Prostate gland (tissue), 2 donors: ENCODE measurements around the gene TEX54. TPM values are rescaled to one million over a fixed set of nuclear protein-coding genes. Genes with fewer than 3 reads are reported as not detected.
"Not testable (repeated sequence)": the region's sequence is repeated elsewhere in the genome, so short reads cannot be mapped to it uniquely, and the experiment has no call there.

Source experiments
- DNase-seq: peaks from one replicate; pipeline ENCODE4 v3.0.0-alpha.2; 2019; ENCODE audit warnings: low spot score
- H3K27ac ChIP-seq, 2 donors: fragments of 200-600 bp; sonication (generic); 2 replicates each; pipeline ENCODE4 v1.5.1; 2017 to 2019
- H3K27me3 ChIP-seq: fragments of 200-600 bp; sonication (generic); replicated peaks from 2 replicates; pipeline ENCODE4 v1.5.1; 2019; ENCODE audit not compliant: insufficient read depth
- H3K36me3 ChIP-seq, 2 donors: fragments of 200-600 bp; sonication (generic); 1 replicate in 1 of 2; 2 replicates in 1 of 2; pipeline versions ENCODE4 v1.5.1 to v1.8.1; 2017 to 2019
- H3K4me1 ChIP-seq: fragments of 200-600 bp; sonication (generic); replicated peaks from 2 replicates; pipeline ENCODE4 v1.5.1; 2019
- H3K4me3 ChIP-seq, 2 donors: fragments of 200-600 bp; sonication (generic); 2 replicates each; pipeline ENCODE4 v1.5.1; 2017 to 2019
- H3K9me3 ChIP-seq: fragments of 200-600 bp; sonication (generic); 2 replicates; pipeline ENCODE4 v1.5.1; 2017
- CTCF ChIP-seq, 4 experiments: fragments of 200-600 bp in 2 of 4; fragments of 450-650 bp in 2 of 4; sonication (generic) in 2 of 4; IDR thresholded peaks; 1 replicate in 3 of 4; 2 replicates in 1 of 4; pipeline ENCODE4 v1.5.1; 2016 to 2019; ENCODE audit warnings: antibody characterized with exemption in 4 of 4, mild to moderate bottlenecking in 2 of 4, moderate library complexity in 2 of 4
- POLR2A ChIP-seq: fragments of 450-650 bp; IDR thresholded peaks from one replicate; pipeline ENCODE4 v1.6.1; 2016; ENCODE audit warnings: antibody characterized with exemption, mild to moderate bottlenecking
- POLR2AphosphoS5 ChIP-seq: sonication (generic); formaldehyde crosslinking; IDR thresholded peaks from one replicate; pipeline ENCODE4 v1.6.1; 2017; ENCODE audit warnings: antibody characterized with exemption
- WGBS: methylation state at CpG from one replicate; pipeline ENCODE4 v1.1.5; 2018; 5-methylcytosine and 5-hydroxymethylcytosine counted together
- intact Hi-C: fragments of 100-400 bp; cut with DNase I; formaldehyde crosslinking; loops from one replicate; pipeline ENCODE4 v1.14.2; 2022
- total RNA-seq, 2 donors: library from RNA; depleted of rRNA; stranded (reverse); fragments of >200 nt; gene quantifications; one replicate each; pipeline ENCODE4 v1.1.0, GENCODE V29; 2016

The TEX54 gene
- total RNA-seq, 2 donors from 2014 or later: not detected

GRCh38 chr11:62839050-62839945 is 6.7 kb upstream of the TEX54 start, which contains the start of gene WDR74:
Gene WDR74 (minus strand): TSS chr11:62839590. CDS start chr11:62839570, 20 bp downstream.
- Histone ChIP-seq H3K4me3 (peak within 1 kb of the TSS; percentile 60 to 61), H3K9me3 (no peaks in the 10 kb centered on the region), H3K27me3 (no peaks in the 10 kb centered on the region), H3K4me1 (peaks cover 12% of the 10 kb centered on the region), H3K27ac (peak within 1 kb of the TSS; percentile 98 to 99), H3K36me3 (no peaks in the 10 kb centered on the region)
- intact Hi-C loops: no loop called here
- DNase-seq: peak; percentile 93
- peak; percentile 86 for TF ChIP-seq POLR2A
- peak in 1 of 4 experiments; percentile 26 for TF ChIP-seq CTCF (IDR thresholded peaks at IDR 0.05)
- peak; percentile 100 for TF ChIP-seq POLR2AphosphoS5
- 0% methylated on average over 58 of the region's 62 CpGs for WGBS

DNA sequence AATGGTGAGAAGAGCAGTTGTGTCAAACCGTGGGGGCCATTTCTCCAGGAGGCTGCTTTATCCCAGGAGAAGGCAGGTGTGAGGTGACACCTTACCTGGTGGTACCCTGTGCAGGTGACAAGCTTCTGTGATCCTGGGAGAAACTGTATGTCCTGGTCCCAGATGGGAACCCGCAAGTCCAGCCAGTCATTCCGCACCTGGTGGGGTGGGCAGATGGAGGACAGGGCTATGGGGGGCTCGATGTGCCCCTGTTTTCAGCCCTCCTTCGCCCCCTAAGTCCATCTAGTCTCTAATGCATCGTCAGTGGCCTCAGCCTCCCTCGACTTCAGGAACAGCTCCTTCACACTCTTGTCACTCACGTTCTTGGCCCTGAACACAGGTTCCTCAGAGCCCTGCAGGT is 2.7 kb upstream of the TEX54 start:
- Histone ChIP-seq H3K9me3 (no peaks in the 10 kb centered on the region), H3K27me3 (no peaks in the 10 kb centered on the region), H3K36me3 (no peaks in the 10 kb centered on the region), H3K4me3 (no peak overlapping the region), H3K27ac (no peak overlapping the region), H3K4me1 (peaks cover 6% of the 10 kb centered on the region)
- TF ChIP-seq POLR2A (no peak), CTCF (IDR thresholded peaks at IDR 0.05) (no peak), POLR2AphosphoS5 (no peak)
- WGBS: 83% methylated on average over 8 of the region's 8 CpGs
- intact Hi-C loops: no loop called here
- no peak for DNase-seq

GRCh38 chr11:62831520-62832335 is 913 bp downstream of the TEX54 start, which contains the start of gene STX5:
Gene STX5 (minus strand): TSS chr11:62832051. CDS start chr11:62831243, 808 bp downstream.
- intact Hi-C loops: no loop called here
- 0% methylated on average over 61 of the region's 65 CpGs for WGBS
- Histone ChIP-seq H3K36me3 (no peaks in the 10 kb centered on the region), H3K9me3 (no peaks in the 10 kb centered on the region), H3K4me1 (peaks cover 2% of the 10 kb centered on the region), H3K27ac (peak within 1 kb of the TSS; percentile 92 to 93), H3K27me3 (no peaks in the 10 kb centered on the region), H3K4me3 (peak within 1 kb of the TSS; percentile 75 to 92)
- TF ChIP-seq CTCF (IDR thresholded peaks at IDR 0.05) (peak in 1 of 4 experiments; percentile 3), POLR2AphosphoS5 (peak; percentile 96), POLR2A (peak; percentile 86)
- DNase-seq: peak; percentile 100

DNA sequence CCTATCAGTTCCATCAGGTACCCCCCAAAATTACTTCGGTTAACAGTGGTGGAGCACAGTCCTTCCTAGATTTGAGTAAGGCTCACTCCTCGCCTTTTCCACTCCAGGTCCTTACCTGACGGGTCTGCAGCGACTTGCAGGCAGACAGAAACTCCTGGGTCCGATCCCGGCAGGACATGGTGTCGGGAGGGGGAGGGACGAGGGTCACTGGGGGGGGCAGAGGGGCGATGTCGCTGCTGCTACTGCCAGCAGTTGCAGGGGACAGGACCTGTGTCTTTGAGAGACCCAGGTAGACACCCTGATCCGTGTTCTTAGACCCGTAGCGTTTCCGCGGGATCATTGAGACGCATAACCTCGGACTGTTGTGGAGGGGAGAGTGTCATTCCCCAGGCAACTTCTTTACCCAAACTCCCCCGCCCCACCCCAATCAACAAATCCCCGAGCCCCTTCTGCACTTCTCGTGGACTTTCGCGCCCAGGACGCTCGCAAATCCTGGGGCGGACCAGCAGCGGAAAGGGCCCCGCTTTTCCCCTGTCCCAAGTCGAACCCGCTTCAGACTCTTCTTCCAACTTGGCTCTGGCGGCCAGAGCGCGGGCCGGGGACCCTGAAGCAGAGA is 1.6 kb downstream of the TEX54 start:
- no peak for DNase-seq
- Histone ChIP-seq H3K9me3 (no peaks in the 10 kb centered on the region), H3K36me3 (peaks cover 0 to 1% of the 10 kb centered on the region in 2 donors), H3K4me1 (peaks cover 2% of the 10 kb centered on the region), H3K27me3 (no peaks in the 10 kb centered on the region), H3K27ac (peak overlapping the region; percentile 92 to 93), H3K4me3 (peak overlapping the region; percentile 75 to 92)
- under 1% methylated on average over 33 of the region's 33 CpGs for WGBS
- intact Hi-C loops: no loop called here
- TF ChIP-seq CTCF (IDR thresholded peaks at IDR 0.05) (no peak), POLR2AphosphoS5 (no peak), POLR2A (no peak)

- H3K27me3 ChIP-seq, H3K27ac ChIP-seq, H3K4me1 ChIP-seq, intact Hi-C loops, DNase-seq, H3K4me3 ChIP-seq, H3K9me3 ChIP-seq: not testable (repeated sequence)
- H3K36me3 ChIP-seq: peaks cover 16 to 26% of the 10 kb centered on the region in 2 donors
- WGBS: 93% methylated on average over 8 of the region's 8 CpGs
Measured at GRCh38 chr11:62828130-62828529, 4.5 kb downstream of the TEX54 start.
